NCI-H146 treated with DMSO at 0.1 percent for 48 hours (cell line): ENCODE data around the gene CD320.
"Not testable (repeated sequence)": the region's sequence is repeated elsewhere in the genome, so short reads cannot be mapped to it uniquely, and the experiment has no call there.

Source experiments
- DNase-seq: peaks from one replicate; lab custom pipeline; 2025; ENCODE audit not compliant: unreplicated experiment; lab: John Stamatoyannopoulos, UW

Gene CD320

DNA sequence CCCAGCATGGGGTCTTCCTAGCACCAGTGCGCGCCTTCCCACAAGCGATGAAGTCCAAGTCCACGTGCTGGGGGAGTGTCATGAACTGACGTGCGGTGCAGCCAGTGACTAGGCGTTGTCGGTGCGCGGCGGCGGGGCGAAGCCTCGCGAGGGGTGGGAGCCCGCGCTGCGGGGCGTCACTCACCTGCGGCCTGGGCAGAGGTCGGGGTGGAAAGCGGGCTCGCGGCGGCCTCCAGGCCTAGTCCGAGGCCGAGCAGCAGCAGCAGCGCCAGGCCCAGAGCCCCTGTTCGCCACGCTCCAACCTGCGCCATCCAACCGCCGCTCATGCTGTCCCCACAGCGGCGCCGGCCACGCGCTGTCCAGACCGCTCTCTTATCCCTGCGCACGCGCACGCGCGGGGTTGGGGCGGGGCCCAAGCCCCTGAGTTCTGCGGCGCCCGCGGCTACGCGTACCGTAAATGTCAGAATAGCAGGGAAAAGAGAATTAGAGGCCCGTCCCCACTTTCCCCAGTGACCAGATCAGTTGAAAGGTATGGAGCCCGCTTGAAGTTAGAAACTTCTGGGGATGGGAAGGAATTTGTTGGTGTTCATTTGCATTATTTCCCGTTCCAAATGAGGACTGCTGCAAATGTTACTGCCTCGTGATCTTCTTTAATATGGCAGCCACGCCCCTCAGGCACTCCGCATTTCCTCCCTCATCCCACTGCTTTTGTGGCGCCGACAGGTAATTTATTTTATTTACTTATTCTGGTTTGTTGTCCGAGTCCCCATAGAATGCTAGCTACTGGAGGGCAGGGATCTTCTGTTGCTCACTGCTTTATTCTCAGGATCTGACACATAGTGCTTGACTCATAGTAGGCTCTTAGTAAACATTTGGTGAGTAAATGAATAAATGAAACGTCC is at the start of gene CD320:
TSS of gene CD320 (minus strand) at position 394 of the 902 bp plus-strand sequence. CDS start at position 326, 68 bp downstream.
- peak; percentile 59 for DNase-seq

DNA sequence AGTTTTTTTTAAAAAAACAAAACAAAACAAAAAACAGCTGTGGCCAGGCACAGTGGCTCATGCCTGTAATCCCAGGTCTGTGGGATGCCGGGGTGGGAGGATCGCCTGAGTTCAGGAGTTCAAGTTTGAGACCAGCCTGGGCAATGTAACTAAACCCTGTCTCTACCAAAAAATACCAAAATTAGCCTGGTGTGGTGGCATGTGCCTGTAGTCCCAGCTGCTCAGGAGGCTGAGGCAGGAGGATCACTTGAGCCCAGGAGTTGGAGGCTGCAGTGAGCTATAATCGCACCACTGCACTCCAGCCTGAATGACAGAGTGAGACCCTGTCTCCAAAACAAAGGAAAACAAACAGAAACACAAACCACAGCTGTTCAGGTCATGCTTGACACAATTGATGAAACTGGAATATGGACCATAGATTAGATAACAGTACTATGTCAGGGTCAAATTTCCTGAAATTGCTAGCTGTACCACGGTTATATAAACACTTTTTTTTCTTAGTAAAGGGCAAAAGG is 48.9 kb upstream of the CD320 start:
- no peak for DNase-seq

DNA sequence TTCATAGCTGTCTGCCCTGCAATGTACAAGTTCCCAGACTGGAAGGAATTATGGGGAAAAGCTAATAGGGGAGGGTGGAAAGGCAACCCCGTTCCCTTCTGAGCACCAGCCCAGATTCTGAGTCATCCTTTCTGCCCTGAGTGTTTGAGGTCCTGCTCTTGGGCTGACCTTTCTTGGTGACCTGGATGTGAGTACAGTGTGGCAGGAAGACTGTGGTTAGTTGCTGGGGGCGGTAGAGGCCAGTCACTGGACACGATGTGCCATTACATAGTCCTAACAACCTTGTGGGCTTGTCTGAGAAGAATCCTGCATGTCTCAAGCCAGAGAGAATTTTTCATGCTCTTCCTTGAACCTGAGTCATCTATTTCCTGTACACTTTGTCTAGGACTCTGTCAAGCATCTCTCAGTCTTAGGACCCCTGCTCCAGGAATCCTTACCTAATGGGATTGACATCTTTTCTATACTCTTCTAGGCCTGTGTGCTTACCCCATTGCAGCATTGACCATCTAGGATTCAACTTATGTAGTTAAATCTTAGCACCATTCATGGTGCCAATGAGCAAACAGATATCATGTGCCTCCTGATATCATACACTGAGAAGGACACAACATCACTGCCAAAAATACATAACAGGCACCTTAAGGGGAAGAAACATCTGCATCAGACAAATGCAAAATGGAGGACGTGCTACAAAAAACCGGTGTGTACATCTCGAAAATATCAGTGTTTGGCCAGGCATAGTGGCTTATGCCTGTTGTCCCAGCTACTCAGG is 47.7 kb upstream of the CD320 start:
- no peak for DNase-seq

DNA sequence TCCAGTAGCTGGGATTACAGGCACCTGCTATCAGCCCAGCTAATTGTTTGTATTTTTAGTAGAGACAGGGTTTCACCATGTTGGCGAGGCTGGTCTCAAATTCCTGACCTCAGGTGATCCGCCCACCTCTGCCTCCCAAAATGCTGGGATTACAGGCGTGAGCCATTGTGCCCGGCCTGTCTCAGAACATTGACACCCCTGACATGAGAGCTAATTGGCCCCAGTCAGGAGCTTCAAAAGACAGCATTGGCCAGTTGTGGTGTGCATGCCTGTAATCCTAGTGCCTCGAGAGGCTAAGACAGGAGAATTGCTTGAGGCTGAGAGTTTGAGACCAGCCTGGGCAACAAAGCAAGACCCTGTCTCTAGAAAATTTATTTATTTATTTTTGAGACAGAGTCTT is 44.7 kb upstream of the CD320 start:
- DNase-seq, result not testable (repeated sequence)

DNA sequence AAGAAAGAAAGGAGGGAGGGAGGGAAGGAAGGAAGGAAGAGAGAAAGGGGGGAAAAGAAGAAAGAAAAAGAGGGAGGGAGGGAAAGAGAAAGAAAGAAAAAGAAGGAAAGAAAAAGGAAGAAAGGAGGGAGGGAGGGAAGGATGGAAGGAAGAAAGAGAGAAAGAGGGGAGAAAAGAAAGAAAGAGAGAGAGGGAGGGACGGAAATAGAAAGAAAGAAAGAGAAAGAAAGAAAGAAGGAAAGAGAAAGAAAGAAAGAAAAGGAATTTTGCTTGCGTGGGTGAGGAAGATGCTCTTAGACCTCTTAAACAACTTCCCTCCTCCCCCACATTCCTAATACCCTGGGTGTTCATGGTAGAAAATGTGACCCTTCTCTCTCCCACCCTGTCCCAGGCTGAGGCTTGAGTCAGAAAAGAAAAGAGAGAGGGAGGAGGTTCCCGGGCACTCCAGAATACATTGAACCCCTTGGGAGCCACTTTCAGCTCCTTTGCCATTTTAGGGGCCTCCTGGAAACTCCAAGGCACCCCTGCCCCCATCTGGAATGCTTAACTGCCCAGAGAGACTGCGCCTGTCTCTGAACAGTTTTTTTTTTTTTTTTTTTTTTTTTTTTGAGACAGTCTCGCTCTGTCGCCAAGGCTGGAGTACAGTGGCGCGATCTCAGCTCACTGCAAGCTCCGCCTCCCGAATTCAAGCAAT is 44.1 kb upstream of the CD320 start:
- no peak for DNase-seq

DNA sequence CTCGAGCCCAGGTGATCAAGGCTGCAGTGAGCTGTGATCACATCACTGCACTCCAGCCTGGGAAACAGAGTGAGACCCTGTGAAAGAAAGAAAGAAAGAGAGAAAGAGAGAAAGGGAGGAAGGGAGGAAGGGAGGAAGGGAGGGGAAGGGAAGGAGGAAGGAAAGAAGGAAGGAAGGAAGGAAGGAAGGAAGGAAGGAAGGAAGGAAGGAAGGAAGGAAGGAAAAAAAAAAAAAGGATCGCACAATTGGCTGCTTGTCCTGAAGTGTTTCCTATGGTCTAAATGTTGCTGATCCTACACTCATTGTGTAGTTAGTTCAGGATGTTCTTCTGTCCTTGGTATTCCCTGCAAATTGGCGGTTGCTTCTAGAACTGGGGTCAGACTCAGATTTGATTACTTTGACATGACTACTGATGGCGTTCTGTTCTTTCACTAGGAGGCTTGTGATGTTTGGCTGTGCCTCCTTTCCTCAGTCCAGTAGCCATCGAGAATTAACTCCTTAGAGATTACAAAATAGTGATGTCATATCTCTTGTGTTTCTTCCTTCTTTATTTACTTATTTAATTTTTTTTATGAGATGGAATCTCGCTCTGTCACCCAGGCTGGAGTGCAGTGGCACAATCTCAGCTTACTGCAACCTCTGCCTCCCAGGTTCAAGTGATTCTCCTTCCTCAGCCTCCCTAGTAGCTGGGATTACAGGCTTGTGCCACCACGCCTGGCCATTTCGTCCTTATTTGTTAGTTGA is 41.6 kb upstream of the CD320 start:
- not testable (repeated sequence) for DNase-seq

DNA sequence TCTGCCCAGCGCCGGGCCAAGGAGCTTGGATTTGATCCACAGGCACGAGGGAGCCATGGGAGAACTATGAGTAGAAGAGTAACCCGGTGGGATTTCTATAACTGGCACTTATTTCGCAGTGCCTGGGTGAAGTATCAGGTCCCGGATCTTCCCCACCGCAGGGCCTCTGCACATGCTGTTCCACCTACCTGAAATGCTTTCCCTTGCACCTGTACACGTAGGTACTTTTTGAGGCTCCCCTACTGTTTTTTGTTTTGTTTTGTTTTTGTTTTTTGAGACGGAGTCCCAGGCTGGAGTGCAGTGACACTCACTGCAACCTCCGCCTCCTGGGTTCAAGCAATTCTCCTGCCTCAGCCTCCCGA is 35.3 kb upstream of the CD320 start:
- DNase-seq, result no peak

DNA sequence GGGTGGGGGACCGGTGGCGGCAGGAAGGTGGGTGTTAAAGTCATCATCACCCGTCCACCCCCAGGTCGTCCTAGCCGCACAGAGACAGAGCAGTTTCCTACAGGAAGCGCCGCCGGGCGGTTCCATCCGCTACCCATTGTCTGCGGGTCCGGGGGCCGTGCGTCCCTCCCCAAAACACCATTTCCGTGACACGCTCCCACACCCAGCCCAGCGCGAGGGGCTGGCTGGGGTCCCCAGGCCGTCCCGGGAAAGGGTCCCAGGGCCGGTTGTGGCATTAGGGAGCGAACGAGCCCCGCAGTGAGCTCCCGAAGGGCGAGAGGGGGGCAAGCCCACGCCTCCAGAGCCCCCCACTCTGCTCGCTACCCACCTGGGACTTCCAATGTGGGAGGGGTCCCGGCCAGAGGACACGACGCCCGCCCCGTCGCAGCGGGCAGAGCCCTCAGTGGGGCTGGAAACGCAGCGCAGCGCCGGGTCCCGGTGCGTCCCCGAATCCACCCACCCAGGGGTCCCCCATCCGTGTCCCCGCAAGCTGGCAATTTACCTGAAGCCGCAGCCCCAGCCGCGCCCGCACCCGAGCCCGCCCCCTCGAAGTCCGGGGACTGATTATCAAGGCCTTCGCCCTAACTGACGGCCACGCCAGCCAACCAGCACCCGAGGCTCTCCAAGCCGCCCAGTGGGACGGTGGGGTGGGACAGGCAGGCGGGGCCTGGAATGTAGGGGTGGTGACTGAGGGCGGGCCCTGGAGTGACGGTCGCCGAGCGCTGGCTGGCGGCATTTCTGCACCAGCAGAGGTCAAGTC is 34.7 kb upstream of the CD320 start, which contains the start of gene KANK3:
TSS of gene KANK3 (minus strand) at position 579 of the 799 bp plus-strand sequence. CDS start 5,434 bp downstream, outside the sequence.
- DNase-seq, result peak; percentile 73

DNA sequence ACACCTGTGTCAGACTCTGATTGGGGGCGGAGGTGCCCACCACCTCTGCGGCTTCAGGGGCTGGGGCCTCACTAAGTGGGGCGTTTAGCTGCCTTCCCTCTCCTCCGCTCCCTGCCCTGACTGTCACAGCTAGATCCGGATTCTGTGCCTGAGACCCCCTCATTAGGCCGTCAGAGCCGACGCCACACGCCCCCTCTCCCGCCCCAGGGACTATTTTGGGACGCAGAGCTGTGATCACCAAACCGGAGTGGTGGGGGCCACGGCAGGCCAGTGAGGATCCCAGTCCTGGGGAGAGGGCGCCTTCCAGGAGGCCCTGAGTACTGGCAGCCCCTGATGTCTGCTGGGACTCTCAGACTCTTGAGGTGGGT is 34.1 kb upstream of the CD320 start:
- no peak for DNase-seq

DNA sequence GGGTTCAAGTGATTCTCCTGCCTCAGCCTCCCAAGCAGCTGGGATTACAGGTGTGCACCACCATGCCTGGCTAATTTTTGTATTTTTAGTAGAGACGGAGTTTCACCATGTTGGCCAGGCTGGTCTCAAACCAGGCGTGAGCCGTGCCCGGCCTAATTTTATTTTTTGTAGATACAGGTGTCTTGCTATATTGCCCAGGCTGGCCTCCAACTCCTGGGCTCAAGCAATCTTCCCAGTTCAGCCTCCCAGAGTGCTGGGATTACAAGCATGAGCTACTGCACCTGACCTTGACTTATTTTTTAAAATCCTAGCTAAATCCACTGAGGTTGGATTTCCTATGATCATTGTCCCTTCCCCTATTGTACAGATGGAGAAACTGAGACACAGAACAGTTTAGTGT is 33.3 kb upstream of the CD320 start:
- DNase-seq, result not testable (repeated sequence)

DNA sequence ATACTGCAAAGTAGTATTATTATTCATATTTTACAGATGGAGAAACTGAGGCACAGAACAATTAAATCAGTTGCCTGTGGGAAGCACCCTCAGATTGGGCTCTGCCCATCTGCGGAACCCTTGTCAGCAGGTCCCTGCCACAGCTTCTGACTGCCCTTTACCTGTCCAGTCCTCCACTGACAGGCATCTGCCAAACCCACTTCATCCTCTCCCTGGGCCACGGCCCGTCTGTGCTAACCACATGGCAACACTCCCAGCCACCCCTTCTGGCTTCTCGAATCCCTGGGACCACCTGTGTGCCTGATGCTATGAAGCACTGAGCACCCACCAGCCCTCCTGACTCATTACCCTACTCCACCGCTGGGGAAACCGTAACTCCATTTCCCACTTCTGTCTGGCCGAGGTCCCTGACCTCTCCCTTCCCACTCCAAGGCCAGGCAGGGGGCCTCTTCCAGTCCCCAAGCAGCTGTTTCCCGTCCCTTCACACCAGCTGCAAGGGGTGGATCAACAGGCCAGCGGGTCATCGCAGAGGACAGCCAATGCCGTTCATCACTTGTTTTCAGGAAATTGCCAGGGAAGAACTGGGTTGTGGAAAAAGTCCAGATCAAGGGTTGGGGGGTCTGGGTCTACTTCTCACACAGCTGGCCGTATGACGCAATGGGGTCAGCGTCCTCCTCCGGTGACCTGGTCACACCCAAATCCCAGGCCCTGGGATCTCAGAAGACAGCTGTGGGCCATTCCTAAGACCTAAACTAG is 32.4 kb upstream of the CD320 start:
- DNase-seq, result no peak

DNA sequence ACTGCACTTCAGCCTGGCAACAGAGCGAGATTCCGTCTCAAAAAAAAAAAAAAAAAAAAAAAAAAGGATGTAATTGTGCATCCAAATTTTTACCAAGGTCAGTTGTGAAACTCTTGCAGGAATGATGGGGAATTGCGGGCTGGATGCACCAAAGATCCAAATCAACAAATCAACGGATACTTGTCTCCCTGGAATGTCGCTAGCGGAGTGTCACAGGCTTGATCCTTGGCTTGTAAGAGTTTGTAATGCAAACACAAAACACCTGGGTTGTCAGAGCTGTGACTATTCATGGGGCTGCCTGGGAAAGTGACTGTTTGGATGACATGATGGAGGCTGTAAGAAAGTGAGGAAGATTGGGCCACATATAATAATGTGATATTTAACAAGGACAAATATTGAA is 30.7 kb upstream of the CD320 start:
- no peak for DNase-seq

DNA sequence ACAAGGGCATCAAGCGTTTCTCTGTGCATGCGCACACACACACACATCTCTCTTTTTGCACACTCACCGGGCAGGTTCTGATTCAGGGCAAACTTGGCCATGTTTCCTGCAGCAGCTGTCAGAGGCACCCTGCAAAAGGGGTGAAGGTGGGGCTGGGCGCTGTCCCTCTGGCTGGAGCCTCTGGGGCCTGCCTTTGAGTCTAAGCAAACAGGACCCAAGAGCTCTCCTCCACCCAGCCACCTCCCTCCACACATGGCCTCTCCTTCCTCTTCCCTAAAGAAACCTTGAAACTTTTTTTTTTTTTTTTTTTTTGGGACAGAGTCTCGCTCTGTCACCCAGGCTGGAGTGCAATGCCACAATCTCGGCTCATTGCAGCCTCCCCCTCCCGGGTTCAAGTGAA is 29.6 kb upstream of the CD320 start:
- DNase-seq, result no peak

DNA sequence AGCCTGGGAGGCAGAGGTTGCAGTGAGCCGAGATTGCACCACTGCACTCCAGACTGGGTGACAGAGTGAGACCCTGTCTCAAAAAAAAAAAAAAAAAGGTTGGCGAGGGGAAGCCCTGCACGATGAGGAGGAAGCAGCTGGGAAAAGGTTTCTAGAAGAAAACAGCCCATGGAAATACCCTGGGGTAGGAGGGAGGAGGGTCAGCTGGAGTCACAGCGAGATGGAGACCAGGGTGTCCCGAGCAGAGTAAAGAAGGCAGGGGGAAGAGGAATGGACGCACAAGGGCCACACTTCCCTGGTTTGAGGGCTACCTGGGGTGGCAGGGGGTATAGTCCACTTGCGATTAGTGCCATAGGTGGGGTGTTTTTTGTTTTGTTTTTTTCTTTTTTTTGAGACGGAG is 28.5 kb upstream of the CD320 start:
- no peak for DNase-seq

DNA sequence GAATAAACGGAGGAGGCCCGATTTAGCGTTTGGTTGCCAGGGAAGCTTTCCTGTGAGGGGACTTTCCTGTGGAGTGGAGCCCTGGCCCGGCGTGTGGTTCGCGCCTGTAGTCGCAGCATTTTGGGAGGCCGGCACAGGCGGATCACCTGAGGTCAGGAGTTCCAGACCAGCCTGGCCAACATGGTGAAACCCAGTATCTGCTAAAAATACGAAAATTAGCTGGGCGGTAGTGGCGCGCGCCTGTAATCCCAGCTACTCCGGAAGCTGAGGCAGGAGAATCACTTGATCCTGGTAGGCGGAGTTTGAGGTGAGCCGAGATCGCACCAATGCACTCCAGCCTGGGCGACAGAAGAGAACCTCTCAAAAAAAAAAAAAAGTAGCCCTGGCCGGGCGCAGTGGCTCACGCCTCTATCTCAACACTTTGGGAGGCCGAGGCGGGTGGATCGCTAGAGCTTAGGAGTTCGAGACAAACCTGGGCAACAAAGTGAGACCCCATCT is 28.0 kb upstream of the CD320 start:
- no peak for DNase-seq

DNA sequence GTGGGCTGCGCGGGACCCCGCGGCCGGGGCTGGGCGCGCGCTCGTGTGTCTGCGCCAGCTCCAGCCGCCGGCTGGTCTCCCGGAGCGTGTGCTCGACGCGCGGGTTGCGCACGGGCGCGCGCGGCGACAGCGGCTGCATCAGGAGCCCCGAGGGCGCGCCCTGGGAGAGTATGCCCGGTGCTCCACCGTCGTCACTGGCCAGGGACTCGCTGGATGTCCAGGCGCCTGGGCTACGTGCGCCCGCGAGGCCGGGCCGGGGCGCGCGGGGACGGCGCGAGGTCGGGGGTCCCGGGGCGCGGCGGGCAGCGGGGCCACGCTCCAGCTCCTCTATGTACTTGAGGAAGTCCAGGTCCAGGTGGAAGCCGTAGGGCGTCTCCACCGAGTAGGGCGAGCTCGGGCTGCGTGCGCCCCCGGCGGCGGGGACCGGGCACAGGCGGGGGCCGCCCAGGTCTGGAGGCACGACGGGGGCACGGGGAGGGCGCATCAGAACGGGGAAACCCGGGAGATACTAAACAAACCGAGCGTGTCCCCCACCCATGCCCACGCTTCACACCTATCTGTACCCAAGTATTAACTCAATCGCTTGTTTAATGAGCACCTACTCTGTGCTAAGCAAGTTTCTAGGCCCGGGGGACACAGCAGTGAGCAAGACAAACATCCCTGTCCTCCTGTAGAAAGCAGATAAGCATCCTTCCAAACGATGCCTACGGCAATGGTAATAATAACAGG is 27.3 kb upstream of the CD320 start:
- DNase-seq, result no peak

DNA sequence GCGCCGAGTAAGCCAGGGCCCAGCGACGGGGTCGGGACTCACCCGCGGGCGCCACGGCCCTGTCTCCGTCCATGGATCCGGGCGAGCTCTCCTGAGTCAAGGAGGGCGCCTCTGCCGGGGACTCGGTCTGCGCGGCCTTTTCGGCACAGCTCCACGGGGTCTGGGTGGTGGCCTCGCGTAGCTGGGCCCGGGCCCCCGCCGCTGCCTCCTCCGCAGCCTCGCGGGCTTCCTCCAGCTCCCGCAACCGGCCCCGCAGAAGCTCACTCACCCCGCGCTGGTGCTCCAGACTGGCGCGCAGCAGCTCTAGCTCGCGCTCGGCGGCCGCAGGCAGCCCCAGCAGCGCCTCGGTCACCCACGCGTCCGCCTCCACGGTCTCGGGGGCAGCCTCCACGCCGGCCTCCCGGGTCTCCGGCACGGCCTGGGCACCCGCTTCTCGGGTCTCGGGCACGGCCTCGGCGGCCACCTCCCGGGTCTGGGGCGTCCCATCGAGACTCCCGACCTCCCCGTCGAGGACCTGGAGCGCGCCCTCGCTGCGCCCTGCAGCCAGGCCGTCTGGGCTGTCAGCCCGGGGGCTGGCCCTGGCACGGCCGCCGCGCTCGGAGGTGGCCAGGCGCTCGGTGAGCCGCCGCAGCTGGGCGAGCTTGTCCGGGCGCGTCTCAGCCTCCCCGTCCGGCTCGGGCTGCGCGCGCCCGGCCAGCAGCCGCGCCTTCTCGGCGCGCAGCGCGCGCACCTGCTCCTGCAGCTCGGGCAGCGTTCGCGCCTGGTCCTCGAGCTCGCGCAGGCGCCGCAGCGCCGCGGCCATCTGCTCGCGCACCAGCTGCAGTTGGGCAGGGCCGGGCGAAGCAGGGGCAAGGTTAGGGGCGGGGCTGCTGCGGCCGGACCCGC is 26.5 kb upstream of the CD320 start:
- peak; percentile 15 for DNase-seq
